Kidney (tissue), 14 donors: ENCODE data around the gene TBC1D32. TPM values are rescaled to one million over a fixed set of nuclear protein-coding genes. Genes with fewer than 3 reads are reported as not detected.
A peak's percentile ranks its signal among the peaks of the same experiment; 100 is the strongest.
"Not testable (repeated sequence)": the region's sequence is repeated elsewhere in the genome, so short reads cannot be mapped to it uniquely, and the experiment has no call there.

Experiments
- DNase-seq, 5 donors: peaks; one replicate each; pipeline ENCODE4 v3.0.0-alpha.2; 2013 to 2020
- FAIRE-seq: peaks from 2 replicates; lab custom pipeline; 2012; peaks lifted over from hg19 to GRCh38; lab: Jason Lieb, UNC
- H3K27ac ChIP-seq, 2 donors: one replicate each; pipeline ENCODE4 v1.7.0; 2013; ENCODE audit warnings: low read depth in 2 of 2, low read length in 2 of 2, inconsistent platforms in 1 of 2
- H3K27me3 ChIP-seq: one replicate; pipeline ENCODE4 v1.7.1; 2013; ENCODE audit warnings: low read length, inconsistent platforms; ENCODE audit not compliant: control insufficient read depth, insufficient read depth
- H3K36me3 ChIP-seq, 3 donors: one replicate each; pipeline versions ENCODE4 v1.7.0 to v1.7.1; 2013; ENCODE audit warnings: low read length in 3 of 3, control low read depth in 1 of 3, inconsistent platforms in 1 of 3; ENCODE audit not compliant: insufficient read depth in 3 of 3, control insufficient read depth in 2 of 3
- H3K4me1 ChIP-seq, 3 donors: one replicate each; pipeline versions ENCODE4 v1.7.0 to v1.7.1; 2013; ENCODE audit warnings: low read length in 3 of 3, inconsistent platforms in 1 of 3, low read depth in 1 of 3; ENCODE audit not compliant: control insufficient read depth in 2 of 3, insufficient read depth in 2 of 3
- H3K4me3 ChIP-seq, 3 donors: one replicate each; pipeline versions ENCODE4 v1.7.0 to v1.8.1; 2013; ENCODE audit warnings: low read length in 3 of 3, control low read depth in 1 of 3, inconsistent platforms in 1 of 3
- H3K9ac ChIP-seq, 3 donors: one replicate each; pipeline versions ENCODE4 v1.7.0 to v1.7.1; 2013; ENCODE audit warnings: low read length in 3 of 3, control low read depth in 1 of 3, inconsistent platforms in 1 of 3
- H3K9me3 ChIP-seq, 3 donors: one replicate each; pipeline versions ENCODE4 v1.7.0 to v1.7.1; 2013; ENCODE audit warnings: low read length in 3 of 3, control low read depth in 1 of 3, inconsistent platforms in 1 of 3; ENCODE audit not compliant: control insufficient read depth in 2 of 3, insufficient read depth in 1 of 3
- intact Hi-C: fragments of 100-400 bp; cut with DNase I; formaldehyde crosslinking; loops from one replicate; pipeline ENCODE4 v1.11.1; 2022
- polyA plus RNA-seq: library from polyadenylated mRNA; stranded (reverse); fragments of 350-450 nt; fragmentation: Illumina TruSeq; extraction: RNeasy Lipid Tissue Mini Kit (QIAGEN cat#74804); gene quantifications from one replicate; pipeline ENCODE4 v1.2.3, GENCODE V29; 2014; ENCODE audit warnings: low read depth, low replicate concordance; ENCODE audit not compliant: insufficient read depth
- total RNA-seq: library from RNA; stranded (reverse); fragmentation: NEBNext Ultra II Directional; extraction: Animal tissue kit (Norgen Biotek cat#: 25700); gene quantifications from one replicate; pipeline ENCODE4 v1.2.1, GENCODE V29; 2021
- TF ChIP-seq, protein P1 (sequence below): IDR thresholded peaks from 3 replicates; pipeline ENCODE4 v1.5.1; 2012; ENCODE audit warnings: mild to moderate bottlenecking, moderate library complexity, borderline replicate concordance; ENCODE audit not compliant: insufficient read depth; ENCODE audit errors: extremely low read depth
- donor health status: control.
- donor health status: control.
- donor health status: control.
- donor health status: control.
- donor health status: control.
- donor health status: DM: yes; HTN: yes; CAD: no.
- donor health status: Normal renal cell carcinoma (clear cell type).

TBC1D32 gene
- total and polyA plus RNA-seq, 2 donors from 2014 or later, result 1.9 to 12.4 TPM

DNA sequence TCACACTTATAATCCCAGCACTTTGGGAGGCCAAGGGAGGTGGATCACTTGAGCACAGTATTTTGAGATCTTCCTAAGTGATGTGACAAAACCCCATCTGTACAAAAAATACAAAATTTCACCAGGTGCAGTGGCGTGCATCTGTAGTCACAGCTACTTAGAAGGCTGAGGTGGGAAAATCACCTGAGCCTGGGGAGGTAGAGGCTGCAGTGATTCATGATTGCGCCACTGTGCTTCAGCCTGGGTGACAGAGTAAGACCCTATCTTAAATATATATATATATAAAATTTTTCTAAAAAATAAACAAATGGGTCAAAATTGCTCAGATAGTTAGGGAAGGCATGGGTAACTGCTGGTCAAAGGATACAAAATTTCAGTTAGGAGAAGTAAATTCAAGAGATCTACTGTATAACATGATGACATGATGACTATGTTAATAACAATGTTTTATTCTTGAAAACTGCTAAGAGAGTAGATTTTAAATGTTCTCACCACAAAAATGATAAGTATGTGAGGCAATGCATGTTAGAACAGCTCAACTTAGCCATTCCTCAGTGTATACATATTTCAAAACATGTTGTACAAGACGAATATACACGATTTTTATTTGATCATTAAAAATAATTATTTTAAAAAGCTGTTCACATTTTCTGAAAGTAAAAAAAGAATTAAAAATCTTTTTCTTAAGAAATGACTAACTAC, 24.4 kb downstream of the TBC1D32 start:
- intact Hi-C loops, result no loop called here
- FAIRE-seq, result no peak

DNA sequence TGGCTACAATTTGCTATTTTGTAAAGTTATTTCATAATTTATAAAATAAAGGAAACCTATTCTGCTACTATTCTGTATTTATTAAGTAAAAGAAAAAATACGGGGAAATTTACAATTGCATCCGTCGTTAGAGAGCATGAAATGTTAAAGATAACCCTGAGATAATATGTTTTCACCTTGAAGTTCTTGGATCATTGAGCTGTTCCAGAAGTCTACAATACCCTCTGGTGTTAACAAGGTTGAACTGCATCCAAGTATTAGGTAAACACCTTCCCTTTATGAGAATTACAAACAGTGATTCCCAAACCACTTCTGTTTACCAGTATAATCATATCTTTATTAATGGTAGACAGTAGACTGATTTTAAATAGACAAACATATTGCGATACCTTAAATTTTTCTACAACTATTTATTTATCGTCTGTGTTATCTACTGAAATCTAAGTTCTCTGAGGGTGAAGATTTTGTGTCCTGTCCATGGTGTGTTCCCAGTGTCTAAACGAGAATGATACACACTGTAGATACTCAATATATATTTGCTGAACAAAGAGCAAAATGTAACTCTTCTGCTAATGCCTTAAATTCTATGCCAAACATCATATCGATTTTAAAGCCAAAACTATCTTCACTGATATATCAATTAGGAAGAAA, 28.2 kb downstream of the TBC1D32 start:
- peak; percentile 70 for FAIRE-seq
- Histone ChIP-seq H3K4me1 (no peaks in the 10 kb centered on the region), H3K9ac (no peak overlapping the region), H3K4me3 (no peak overlapping the region), H3K36me3 (no peaks in the 10 kb centered on the region), H3K27ac (no peak overlapping the region), H3K9me3 (no peaks in the 10 kb centered on the region), H3K27me3 (no peaks in the 10 kb centered on the region)
- TF ChIP-seq, protein P1, sequence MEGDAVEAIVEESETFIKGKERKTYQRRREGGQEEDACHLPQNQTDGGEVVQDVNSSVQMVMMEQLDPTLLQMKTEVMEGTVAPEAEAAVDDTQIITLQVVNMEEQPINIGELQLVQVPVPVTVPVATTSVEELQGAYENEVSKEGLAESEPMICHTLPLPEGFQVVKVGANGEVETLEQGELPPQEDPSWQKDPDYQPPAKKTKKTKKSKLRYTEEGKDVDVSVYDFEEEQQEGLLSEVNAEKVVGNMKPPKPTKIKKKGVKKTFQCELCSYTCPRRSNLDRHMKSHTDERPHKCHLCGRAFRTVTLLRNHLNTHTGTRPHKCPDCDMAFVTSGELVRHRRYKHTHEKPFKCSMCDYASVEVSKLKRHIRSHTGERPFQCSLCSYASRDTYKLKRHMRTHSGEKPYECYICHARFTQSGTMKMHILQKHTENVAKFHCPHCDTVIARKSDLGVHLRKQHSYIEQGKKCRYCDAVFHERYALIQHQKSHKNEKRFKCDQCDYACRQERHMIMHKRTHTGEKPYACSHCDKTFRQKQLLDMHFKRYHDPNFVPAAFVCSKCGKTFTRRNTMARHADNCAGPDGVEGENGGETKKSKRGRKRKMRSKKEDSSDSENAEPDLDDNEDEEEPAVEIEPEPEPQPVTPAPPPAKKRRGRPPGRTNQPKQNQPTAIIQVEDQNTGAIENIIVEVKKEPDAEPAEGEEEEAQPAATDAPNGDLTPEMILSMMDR, result peak; percentile 45
- intact Hi-C loops, result no loop called here
- peak in 2 of 5 donors; percentile 58 to 67 for DNase-seq

More for the DNA sequence above, 24.4 kb downstream of the TBC1D32 start:
- no peaks in the 10 kb centered on the region for H3K4me1 ChIP-seq
- H3K27me3 ChIP-seq, result no peaks in the 10 kb centered on the region
- H3K27ac ChIP-seq, result no peak overlapping the region
- H3K9me3 ChIP-seq, result no peaks in the 10 kb centered on the region
- DNase-seq, result no peak
- no peaks in the 10 kb centered on the region for H3K36me3 ChIP-seq
- no peak overlapping the region for H3K4me3 ChIP-seq
- TF ChIP-seq, protein P1, result no peak
- H3K9ac ChIP-seq, result no peak overlapping the region

DNA sequence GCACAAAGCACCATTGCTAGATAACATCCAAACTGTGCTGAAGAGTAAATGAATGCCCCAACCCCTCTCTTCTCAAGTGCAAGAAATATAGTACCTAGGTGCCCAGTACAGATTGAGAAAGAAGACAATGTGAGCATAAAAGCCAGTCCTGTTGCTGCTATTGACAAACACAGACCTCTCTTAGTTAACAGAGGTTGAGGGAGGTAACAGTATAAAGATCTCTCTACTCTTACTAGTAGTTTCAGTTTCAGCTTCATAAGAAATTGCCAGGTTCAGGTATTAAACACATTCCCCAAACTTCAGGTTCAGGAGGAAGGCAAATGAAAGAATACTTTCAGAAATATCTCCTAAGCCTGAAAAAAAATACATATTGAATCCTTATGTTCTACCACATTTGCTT, 31.4 kb downstream of the TBC1D32 start:
- FAIRE-seq (no peak), DNase-seq (no peak)
- Histone ChIP-seq H3K27me3 (no peaks in the 10 kb centered on the region), H3K4me3 (no peak overlapping the region), H3K27ac (no peak overlapping the region), H3K9me3 (no peaks in the 10 kb centered on the region), H3K36me3 (no peaks in the 10 kb centered on the region), H3K9ac (no peak overlapping the region), H3K4me1 (no peaks in the 10 kb centered on the region)
- TF ChIP-seq, protein P1, result no peak
- intact Hi-C loops, result no loop called here

DNA sequence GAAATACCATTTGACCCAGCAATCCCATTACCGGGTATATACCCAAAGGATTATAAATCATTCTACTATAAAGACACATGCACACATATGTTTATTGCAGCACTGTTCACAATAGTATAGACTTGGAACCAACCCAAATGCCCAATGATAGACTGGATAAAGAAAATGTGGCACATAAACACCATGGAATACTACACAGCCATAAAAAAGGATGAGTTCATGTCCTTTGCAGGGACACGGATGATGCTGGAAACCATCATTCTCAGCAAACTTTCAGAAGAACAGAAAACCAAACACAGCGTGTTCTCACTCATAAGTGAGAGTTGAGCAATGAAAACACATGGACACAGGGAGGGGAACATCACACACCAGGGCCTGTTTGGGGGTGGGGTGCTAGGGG, 33.1 kb downstream of the TBC1D32 start:
- H3K36me3 ChIP-seq, DNase-seq, FAIRE-seq, H3K27me3 ChIP-seq, H3K27ac ChIP-seq, H3K4me3 ChIP-seq, H3K9me3 ChIP-seq, H3K9ac ChIP-seq, H3K4me1 ChIP-seq, intact Hi-C loops: not testable (repeated sequence)
